Measurements from ENCODE around the gene DNM3.

Gene DNM3

GRCh38 chr1:172378109-172378760 lies 536.9 kb downstream of the DNM3 start:
- Histone ChIP-seq H3K4me3 (ENCODE audit: low read length) (no peak overlapping the region), H3K4me1 (ENCODE audit: control insufficient read depth, insufficient read depth, low read length) (peaks cover 6% of the 10 kb centered on the region), H3K36me3 (ENCODE audit: control insufficient read depth, insufficient read depth, low read length) (no peaks in the 10 kb centered on the region), H3K9ac (ENCODE audit: low read length) (no peak overlapping the region), H3K27ac (ENCODE audit: low read depth, low read length) (no peak overlapping the region), H3K27me3 (ENCODE audit: control insufficient read depth, insufficient read depth, low read length) (no peaks in the 10 kb centered on the region)

DNA sequence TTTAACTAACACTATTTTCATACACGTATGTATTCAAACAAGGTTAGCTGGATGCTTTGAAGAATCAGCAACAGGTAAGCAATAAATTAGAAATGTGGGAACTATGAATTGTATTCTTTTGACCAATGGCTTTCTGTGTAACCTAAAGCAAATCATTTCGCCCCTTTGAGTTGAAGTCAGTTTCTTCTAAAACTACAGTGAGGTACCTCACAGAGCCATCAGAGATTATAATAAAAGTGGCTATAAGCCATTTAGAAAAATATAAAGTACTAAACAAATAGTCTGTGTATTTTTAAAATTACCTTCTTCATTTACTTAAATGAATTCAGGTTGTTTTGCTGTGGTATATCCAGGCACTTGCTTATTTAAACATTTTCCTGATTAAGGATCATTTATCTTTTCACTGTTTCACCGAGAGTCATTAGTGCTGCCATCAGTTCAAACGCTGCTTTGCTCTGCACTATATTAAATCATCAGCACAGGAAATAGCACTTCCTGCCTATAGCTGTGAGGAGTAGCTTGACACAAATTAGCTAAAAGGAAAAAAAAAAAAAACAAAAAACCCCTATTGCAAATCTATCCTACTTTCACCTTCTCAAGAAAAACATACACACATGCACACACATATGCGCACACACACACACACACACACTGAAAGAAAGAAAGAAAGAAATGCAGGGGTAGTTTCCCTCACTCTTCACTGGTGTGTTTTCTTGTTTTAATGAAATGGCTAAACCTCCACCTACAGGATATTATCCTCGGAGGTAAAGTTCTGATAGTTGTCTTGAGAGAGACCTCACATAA lies 539.3 kb downstream of the DNM3 start:
- H3K4me3 ChIP-seq (ENCODE audit: low read length): no peak overlapping the region
- no peak overlapping the region for H3K27ac ChIP-seq (ENCODE audit: low read depth, low read length)
- no peaks in the 10 kb centered on the region for H3K36me3 ChIP-seq (ENCODE audit: control insufficient read depth, insufficient read depth, low read length)
- peaks cover 13% of the 10 kb centered on the region for H3K4me1 ChIP-seq (ENCODE audit: control insufficient read depth, insufficient read depth, low read length)
- H3K9ac ChIP-seq (ENCODE audit: low read length): no peak overlapping the region
- H3K27me3 ChIP-seq (ENCODE audit: control insufficient read depth, insufficient read depth, low read length): no peaks in the 10 kb centered on the region

DNA sequence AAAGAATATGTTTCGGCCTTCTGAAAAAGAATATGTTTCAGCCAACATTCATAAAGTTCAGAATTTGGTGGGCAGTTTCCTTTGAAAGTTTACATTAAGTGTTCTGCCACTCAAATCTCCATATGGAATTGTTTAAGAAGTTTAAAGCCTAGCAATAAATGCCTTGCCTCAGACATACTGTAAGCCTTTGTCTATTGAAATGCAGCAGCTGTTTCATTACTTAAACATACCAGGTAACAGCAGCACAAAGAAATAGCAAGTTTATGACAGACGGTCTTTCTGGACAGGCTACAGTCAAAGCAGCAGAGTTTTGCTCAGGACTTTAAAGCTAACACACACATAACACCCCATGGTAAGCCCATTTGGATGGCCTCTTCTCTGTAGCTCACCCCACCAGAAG lies 540.6 kb downstream of the DNM3 start:
- Histone ChIP-seq H3K27ac (ENCODE audit: low read depth, low read length) (peak overlapping the region; percentile 3), H3K4me1 (ENCODE audit: control insufficient read depth, insufficient read depth, low read length) (peaks cover 13% of the 10 kb centered on the region), H3K36me3 (ENCODE audit: control insufficient read depth, insufficient read depth, low read length) (no peaks in the 10 kb centered on the region), H3K4me3 (ENCODE audit: low read length) (no peak overlapping the region), H3K27me3 (ENCODE audit: control insufficient read depth, insufficient read depth, low read length) (no peaks in the 10 kb centered on the region), H3K9ac (ENCODE audit: low read length) (no peak overlapping the region)

GRCh38 chr1:172382406-172382805 lies 541.1 kb downstream of the DNM3 start:
- H3K27me3 ChIP-seq (ENCODE audit: control insufficient read depth, insufficient read depth, low read length): no peaks in the 10 kb centered on the region
- H3K4me3 ChIP-seq (ENCODE audit: low read length): no peak overlapping the region
- peaks cover 13% of the 10 kb centered on the region for H3K4me1 ChIP-seq (ENCODE audit: control insufficient read depth, insufficient read depth, low read length)
- no peak overlapping the region for H3K9ac ChIP-seq (ENCODE audit: low read length)
- no peaks in the 10 kb centered on the region for H3K36me3 ChIP-seq (ENCODE audit: control insufficient read depth, insufficient read depth, low read length)
- H3K27ac ChIP-seq (ENCODE audit: low read depth, low read length): peak overlapping the region; percentile 3

GRCh38 chr1:172382990-172383389 lies 541.7 kb downstream of the DNM3 start:
- Histone ChIP-seq H3K36me3 (ENCODE audit: control insufficient read depth, insufficient read depth, low read length) (no peaks in the 10 kb centered on the region), H3K9ac (ENCODE audit: low read length) (no peak overlapping the region), H3K27me3 (ENCODE audit: control insufficient read depth, insufficient read depth, low read length) (no peaks in the 10 kb centered on the region), H3K4me1 (ENCODE audit: control insufficient read depth, insufficient read depth, low read length) (peaks cover 13% of the 10 kb centered on the region), H3K27ac (ENCODE audit: low read depth, low read length) (peak overlapping the region; percentile 66), H3K4me3 (ENCODE audit: low read length) (no peak overlapping the region)

GRCh38 chr1:172383536-172383935 lies 542.2 kb downstream of the DNM3 start:
- Histone ChIP-seq H3K9ac (ENCODE audit: low read length) (no peak overlapping the region), H3K36me3 (ENCODE audit: control insufficient read depth, insufficient read depth, low read length) (no peaks in the 10 kb centered on the region), H3K27ac (ENCODE audit: low read depth, low read length) (peak overlapping the region; percentile 66), H3K27me3 (ENCODE audit: control insufficient read depth, insufficient read depth, low read length) (no peaks in the 10 kb centered on the region), H3K4me3 (ENCODE audit: low read length) (no peak overlapping the region), H3K4me1 (ENCODE audit: control insufficient read depth, insufficient read depth, low read length) (peaks cover 13% of the 10 kb centered on the region)

DNA sequence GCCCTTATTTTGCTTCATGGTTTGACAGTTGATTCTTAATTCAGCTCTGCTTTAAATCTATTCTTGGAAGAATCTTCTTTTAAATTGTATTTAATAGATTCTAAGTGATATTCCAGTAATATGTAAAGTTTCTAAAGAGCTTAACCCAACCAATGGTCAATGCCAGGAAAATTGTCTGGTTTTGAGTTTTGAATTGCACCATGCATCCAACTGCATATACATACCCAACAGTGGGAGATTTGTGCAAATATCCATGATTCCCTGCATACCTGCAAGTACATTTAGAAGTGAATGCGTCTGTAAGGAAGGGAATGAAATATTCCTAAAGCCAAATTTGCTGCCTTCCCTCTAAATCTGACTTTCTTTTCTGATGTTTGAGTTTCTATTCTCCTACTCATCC lies 543.4 kb downstream of the DNM3 start:
- Histone ChIP-seq H3K4me1 (ENCODE audit: control insufficient read depth, insufficient read depth, low read length) (peaks cover 13% of the 10 kb centered on the region), H3K27ac (ENCODE audit: low read depth, low read length) (no peak overlapping the region), H3K9ac (ENCODE audit: low read length) (no peak overlapping the region), H3K4me3 (ENCODE audit: low read length) (no peak overlapping the region), H3K36me3 (ENCODE audit: control insufficient read depth, insufficient read depth, low read length) (no peaks in the 10 kb centered on the region), H3K27me3 (ENCODE audit: control insufficient read depth, insufficient read depth, low read length) (no peaks in the 10 kb centered on the region)

- no peak overlapping the region for H3K27ac ChIP-seq (ENCODE audit: low read depth, low read length)
- H3K36me3 ChIP-seq (ENCODE audit: control insufficient read depth, insufficient read depth, low read length): no peaks in the 10 kb centered on the region
- H3K27me3 ChIP-seq (ENCODE audit: control insufficient read depth, insufficient read depth, low read length): no peaks in the 10 kb centered on the region
- peaks cover 18% of the 10 kb centered on the region for H3K4me1 ChIP-seq (ENCODE audit: control insufficient read depth, insufficient read depth, low read length)
- H3K9ac ChIP-seq (ENCODE audit: low read length): no peak overlapping the region
- H3K4me3 ChIP-seq (ENCODE audit: low read length): no peak overlapping the region
Observed at GRCh38 chr1:172386046-172386445, 544.7 kb downstream of the DNM3 start.

DNA sequence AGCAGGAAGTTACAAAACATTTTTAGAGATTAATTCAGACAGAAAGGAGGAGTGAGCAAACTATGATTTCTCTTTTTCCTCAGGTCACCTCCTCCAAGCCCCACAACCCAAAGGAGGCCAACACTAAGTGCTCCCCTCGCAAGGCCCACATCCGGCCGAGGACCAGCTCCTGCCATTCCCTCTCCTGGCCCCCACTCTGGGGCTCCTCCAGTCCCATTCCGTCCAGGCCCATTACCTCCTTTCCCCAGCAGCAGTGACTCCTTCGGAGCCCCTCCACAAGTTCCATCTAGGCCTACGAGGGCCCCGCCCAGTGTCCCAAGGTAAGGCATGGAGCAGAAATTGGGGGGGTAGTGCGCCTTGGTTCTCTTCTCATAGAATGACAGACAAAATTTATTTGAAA lies 547.2 kb downstream of the DNM3 start:
- Histone ChIP-seq H3K9ac (ENCODE audit: low read length) (no peak overlapping the region), H3K36me3 (ENCODE audit: control insufficient read depth, insufficient read depth, low read length) (no peaks in the 10 kb centered on the region), H3K27me3 (ENCODE audit: control insufficient read depth, insufficient read depth, low read length) (no peaks in the 10 kb centered on the region), H3K4me3 (ENCODE audit: low read length) (no peak overlapping the region), H3K27ac (ENCODE audit: low read depth, low read length) (no peak overlapping the region), H3K4me1 (ENCODE audit: control insufficient read depth, insufficient read depth, low read length) (peaks cover 14% of the 10 kb centered on the region)

GRCh38 chr1:172390301-172390682 lies 549.0 kb downstream of the DNM3 start:
- peak overlapping the region; percentile 60 for H3K27ac ChIP-seq (ENCODE audit: low read depth, low read length)
- no peak overlapping the region for H3K4me3 ChIP-seq (ENCODE audit: low read length)
- H3K36me3 ChIP-seq (ENCODE audit: control insufficient read depth, insufficient read depth, low read length): no peaks in the 10 kb centered on the region
- no peaks in the 10 kb centered on the region for H3K27me3 ChIP-seq (ENCODE audit: control insufficient read depth, insufficient read depth, low read length)
- H3K9ac ChIP-seq (ENCODE audit: low read length): no peak overlapping the region
- peaks cover 21% of the 10 kb centered on the region for H3K4me1 ChIP-seq (ENCODE audit: control insufficient read depth, insufficient read depth, low read length)

DNA sequence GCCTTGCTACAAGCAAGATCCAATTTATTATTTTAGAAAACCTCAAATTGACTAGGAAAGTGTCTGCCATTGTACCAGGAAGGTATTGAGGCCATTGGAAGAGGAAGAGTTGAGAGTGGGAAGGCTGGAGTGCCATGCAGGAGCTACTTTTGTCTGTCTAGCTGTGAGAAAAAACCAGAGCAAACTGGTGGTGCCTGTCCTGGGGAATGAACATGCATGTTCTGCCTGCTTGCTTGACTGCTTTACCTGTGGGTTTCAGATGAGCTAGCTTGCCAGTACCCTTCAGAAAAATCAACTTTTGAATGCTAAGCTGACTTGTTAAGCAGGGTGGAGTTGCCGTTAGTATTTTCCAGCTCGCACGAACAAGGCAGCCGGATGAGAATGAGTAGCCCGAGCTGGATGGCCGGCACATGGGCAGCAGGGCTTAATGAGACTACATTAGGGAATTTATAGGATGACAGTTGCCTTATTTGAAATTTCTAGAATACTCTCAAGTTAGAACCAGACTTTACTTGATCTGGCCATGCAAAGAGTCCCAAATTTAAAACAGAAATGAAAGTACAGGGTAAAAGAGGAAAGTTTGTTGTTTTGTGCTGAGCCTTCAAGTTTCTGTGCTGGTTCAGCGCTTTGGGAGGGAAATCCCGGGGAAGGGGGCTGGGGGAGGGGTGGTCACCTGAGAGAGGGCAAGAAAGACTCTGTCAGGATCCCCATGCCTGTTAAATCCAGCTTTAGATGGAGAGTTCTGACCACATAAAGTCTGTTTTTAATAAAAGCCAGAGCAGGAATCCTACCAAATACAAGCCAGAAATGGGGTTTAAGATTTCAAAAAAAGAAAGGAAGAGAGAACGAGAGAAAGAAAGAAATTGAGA lies 549.6 kb downstream of the DNM3 start:
- peak overlapping the region; percentile 60 for H3K27ac ChIP-seq (ENCODE audit: low read depth, low read length)
- no peak overlapping the region for H3K4me3 ChIP-seq (ENCODE audit: low read length)
- H3K36me3 ChIP-seq (ENCODE audit: control insufficient read depth, insufficient read depth, low read length): no peaks in the 10 kb centered on the region
- H3K4me1 ChIP-seq (ENCODE audit: control insufficient read depth, insufficient read depth, low read length): peaks cover 21% of the 10 kb centered on the region
- H3K9ac ChIP-seq (ENCODE audit: low read length): no peak overlapping the region
- no peaks in the 10 kb centered on the region for H3K27me3 ChIP-seq (ENCODE audit: control insufficient read depth, insufficient read depth, low read length)

DNA sequence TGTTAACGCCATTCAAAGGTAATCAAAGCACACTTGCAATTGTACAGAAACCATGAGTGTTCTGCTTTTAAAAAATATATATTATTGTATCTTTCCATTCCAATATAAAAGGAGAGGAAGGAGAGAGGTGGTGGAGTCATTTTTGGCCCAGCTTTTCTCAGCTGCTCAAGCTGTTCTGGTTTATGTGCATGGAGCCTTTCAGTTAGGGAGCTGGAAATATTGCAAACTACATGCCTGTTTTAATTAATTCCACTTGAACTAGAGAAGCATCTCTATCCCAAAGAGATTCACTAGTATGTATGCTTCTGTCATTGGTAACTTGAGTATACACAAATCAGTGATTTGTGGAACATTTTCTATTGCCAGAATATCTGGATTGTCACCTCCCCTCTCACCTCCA lies 550.7 kb downstream of the DNM3 start:
- Histone ChIP-seq H3K4me1 (ENCODE audit: control insufficient read depth, insufficient read depth, low read length) (peaks cover 24% of the 10 kb centered on the region), H3K27ac (ENCODE audit: low read depth, low read length) (peak overlapping the region; percentile 60), H3K9ac (ENCODE audit: low read length) (no peak overlapping the region), H3K4me3 (ENCODE audit: low read length) (no peak overlapping the region), H3K27me3 (ENCODE audit: control insufficient read depth, insufficient read depth, low read length) (no peaks in the 10 kb centered on the region), H3K36me3 (ENCODE audit: control insufficient read depth, insufficient read depth, low read length) (no peaks in the 10 kb centered on the region)
